Thoracic aorta (tissue), 2 donors: ENCODE results near the gene POLR1D. TPM values are rescaled to one million over a fixed set of nuclear protein-coding genes. Genes with fewer than 3 reads are reported as not detected.

Experiments
- ATAC-seq: fragments of 150-250 bp; one replicate; pipeline ENCODE4 v1.8.0; 2017; ENCODE audit warnings: low read depth; ENCODE audit not compliant: insufficient number of reproducible peaks, low FRiP score
- DNase-seq: peaks from one replicate; pipeline ENCODE4 v3.0.0-alpha.2; 2020; ENCODE audit warnings: low spot score
- H3K27ac ChIP-seq, 2 donors: fragments of 200-600 bp; sonication (generic); 1 replicate in 1 of 2; 2 replicates in 1 of 2; pipeline ENCODE4 v1.5.1; 2016; ENCODE audit warnings: mild to moderate bottlenecking in 2 of 2, moderate library complexity in 2 of 2
- H3K27me3 ChIP-seq: fragments of 200-600 bp; sonication (generic); replicated peaks from 2 replicates; pipeline ENCODE4 v1.6.0; 2016; ENCODE audit warnings: mild to moderate bottlenecking; ENCODE audit not compliant: insufficient read depth
- H3K36me3 ChIP-seq: fragments of 200-600 bp; sonication (generic); one replicate; pipeline ENCODE4 v1.5.1; 2016
- H3K4me1 ChIP-seq, 2 donors: fragments of 200-600 bp; sonication (generic); 1 replicate in 1 of 2; 2 replicates in 1 of 2; pipeline versions ENCODE4 v1.5.1 to v1.6.0; 2016; ENCODE audit warnings: low read depth in 2 of 2, mild to moderate bottlenecking in 1 of 2; ENCODE audit not compliant: control insufficient read depth in 1 of 2
- H3K4me3 ChIP-seq: fragments of 200-600 bp; sonication (generic); 2 replicates; pipeline ENCODE4 v1.5.1; 2016; ENCODE audit warnings: mild to moderate bottlenecking
- H3K9me3 ChIP-seq: fragments of 200-600 bp; sonication (generic); 2 replicates; pipeline ENCODE4 v1.5.1; 2016
- total RNA-seq, 2 donors: library from RNA; depleted of rRNA; stranded (reverse); fragments of >200 nt; gene quantifications; one replicate each; pipeline versions ENCODE4 v1.1.0 to v1.2.3, GENCODE V29; 2016
- TF ChIP-seq, protein P1 (sequence below): fragments of 200-600 bp; sonication (generic); IDR thresholded peaks from one replicate; pipeline ENCODE4 v1.5.1; 2019; ENCODE audit warnings: antibody characterized with exemption

POLR1D gene
- total RNA-seq, 2 donors from 2014 or later = 89.0 to 95.7 TPM

DNA sequence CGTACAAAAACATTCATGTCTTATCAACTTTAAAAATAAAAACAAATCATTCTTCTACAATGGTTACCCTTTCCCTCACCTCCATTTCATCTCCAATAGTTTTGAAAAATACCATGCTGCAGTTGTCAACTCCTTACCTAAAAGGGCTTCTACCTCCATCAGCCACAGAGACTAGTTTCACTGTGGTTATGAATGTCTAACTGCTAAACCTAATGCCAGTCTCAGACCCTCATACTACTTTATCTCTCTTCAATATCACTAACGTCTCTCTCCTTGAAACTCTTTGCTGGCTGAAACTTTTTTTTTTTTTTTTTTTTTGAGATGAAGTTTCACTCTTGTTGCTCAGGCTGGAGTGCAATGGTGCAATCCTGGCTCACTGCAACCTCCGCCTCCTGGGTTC lies 28.4 kb upstream of the POLR1D start:
- ATAC-seq (no peak), DNase-seq (no peak)
- TF ChIP-seq, protein P1, sequence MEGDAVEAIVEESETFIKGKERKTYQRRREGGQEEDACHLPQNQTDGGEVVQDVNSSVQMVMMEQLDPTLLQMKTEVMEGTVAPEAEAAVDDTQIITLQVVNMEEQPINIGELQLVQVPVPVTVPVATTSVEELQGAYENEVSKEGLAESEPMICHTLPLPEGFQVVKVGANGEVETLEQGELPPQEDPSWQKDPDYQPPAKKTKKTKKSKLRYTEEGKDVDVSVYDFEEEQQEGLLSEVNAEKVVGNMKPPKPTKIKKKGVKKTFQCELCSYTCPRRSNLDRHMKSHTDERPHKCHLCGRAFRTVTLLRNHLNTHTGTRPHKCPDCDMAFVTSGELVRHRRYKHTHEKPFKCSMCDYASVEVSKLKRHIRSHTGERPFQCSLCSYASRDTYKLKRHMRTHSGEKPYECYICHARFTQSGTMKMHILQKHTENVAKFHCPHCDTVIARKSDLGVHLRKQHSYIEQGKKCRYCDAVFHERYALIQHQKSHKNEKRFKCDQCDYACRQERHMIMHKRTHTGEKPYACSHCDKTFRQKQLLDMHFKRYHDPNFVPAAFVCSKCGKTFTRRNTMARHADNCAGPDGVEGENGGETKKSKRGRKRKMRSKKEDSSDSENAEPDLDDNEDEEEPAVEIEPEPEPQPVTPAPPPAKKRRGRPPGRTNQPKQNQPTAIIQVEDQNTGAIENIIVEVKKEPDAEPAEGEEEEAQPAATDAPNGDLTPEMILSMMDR = no peak
- Histone ChIP-seq H3K27me3 (no peaks in the 10 kb centered on the region), H3K4me1 (no peaks in the 10 kb centered on the region), H3K4me3 (no peak overlapping the region), H3K36me3 (no peaks in the 10 kb centered on the region), H3K27ac (no peak overlapping the region), H3K9me3 (no peaks in the 10 kb centered on the region)

DNA sequence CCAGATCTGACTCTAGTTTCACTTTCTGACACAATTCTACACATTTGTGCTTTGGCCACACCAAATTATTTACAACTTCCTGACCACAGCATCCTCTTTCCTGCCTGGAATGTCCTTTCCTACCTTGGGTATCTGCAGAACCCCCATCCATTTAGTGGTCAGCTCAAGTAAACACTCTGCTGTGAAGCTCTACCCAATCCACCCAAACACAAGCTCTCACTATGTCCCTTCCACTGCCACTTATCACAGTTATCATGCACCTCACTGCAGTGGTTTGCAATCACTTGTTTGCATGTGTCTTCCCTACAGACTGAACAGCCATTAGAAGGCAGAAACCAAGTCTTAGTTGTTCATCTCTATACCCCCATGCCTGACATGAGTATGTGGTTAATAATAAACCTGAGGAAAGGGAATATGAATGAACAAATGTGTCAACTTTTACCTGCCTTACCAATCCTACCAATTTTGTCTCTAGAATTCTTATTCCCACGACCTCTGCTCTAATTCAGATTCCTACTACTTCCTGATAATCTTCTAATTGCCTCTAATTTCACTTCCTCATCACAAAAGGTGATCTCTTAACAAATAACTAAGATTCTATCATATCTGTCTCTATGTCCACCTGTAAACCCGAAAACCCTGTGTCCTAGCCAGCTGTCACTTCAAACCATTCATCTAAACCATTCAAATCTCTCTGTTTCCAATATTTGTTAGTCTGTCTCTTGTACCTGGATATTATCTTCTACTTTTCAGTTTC lies 26.5 kb upstream of the POLR1D start:
- ATAC-seq (no peak), DNase-seq (no peak)
- no peaks in the 10 kb centered on the region for H3K36me3 ChIP-seq
- no peak overlapping the region for H3K4me3 ChIP-seq
- H3K9me3 ChIP-seq = no peaks in the 10 kb centered on the region
- no peaks in the 10 kb centered on the region for H3K27me3 ChIP-seq
- TF ChIP-seq, protein P1 = no peak
- peaks cover 5 to 8% of the 10 kb centered on the region in 2 donors for H3K4me1 ChIP-seq
- no peak overlapping the region for H3K27ac ChIP-seq

DNA sequence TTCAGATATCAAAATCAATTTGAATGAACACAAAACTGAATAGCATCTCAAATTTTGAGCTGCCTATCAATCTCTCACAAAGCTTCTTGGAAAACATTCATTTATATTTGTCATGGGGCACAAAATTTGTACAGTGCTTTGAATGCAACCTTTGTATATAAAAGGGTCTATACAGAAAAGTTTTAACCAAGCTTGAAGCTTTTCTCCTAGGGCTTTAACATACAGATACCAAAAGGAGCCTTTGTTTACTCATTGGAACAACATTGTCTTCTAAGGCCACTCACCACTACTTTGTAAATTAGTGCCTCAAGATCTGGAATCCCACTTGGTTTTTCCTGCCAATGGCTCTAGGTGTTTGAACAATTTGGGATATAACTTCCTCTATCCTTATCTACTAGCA lies 22.6 kb upstream of the POLR1D start:
- TF ChIP-seq, protein P1 = no peak
- Histone ChIP-seq H3K9me3 (no peaks in the 10 kb centered on the region), H3K27me3 (no peaks in the 10 kb centered on the region), H3K4me3 (no peak overlapping the region), H3K36me3 (no peaks in the 10 kb centered on the region), H3K27ac (no peak overlapping the region), H3K4me1 (peaks cover 5 to 8% of the 10 kb centered on the region in 2 donors)
- DNase-seq = no peak
- ATAC-seq = no peak

DNA sequence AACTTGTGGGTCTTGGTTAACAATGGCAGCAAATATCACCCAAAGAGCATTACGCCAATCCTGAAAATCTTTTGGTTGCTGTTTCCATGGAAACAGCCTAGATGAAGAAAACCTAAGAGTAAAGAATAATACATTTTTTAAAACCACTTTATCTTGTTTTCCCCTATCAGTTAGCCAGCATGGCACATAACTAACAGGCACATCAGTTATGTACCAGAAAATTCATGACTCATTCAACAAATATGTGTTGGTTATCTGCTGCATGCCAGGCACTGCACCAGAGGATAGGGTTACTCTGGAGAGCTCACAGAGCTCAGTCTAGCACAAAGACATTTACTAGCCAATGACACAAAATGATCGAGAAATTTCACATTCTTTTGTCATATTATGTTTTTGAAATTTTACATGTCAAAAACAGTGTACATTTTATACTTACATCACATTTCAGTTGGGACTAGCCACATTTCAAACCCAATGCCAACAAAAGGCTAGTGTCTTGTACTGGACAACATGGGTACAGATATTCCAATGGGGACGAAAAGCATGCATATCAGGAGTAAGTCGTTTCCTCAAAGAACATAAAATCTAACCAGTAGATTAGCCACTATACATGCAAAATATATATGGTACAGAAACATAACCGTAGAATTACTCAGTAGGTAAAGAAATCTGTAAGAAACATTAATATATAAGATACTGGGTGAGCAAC lies 21.7 kb upstream of the POLR1D start:
- no peak overlapping the region for H3K27ac ChIP-seq
- no peak for DNase-seq
- H3K36me3 ChIP-seq = no peaks in the 10 kb centered on the region
- H3K27me3 ChIP-seq = no peaks in the 10 kb centered on the region
- H3K4me3 ChIP-seq = no peak overlapping the region
- TF ChIP-seq, protein P1 = no peak
- H3K9me3 ChIP-seq = no peaks in the 10 kb centered on the region
- ATAC-seq = no peak
- peaks cover 5 to 8% of the 10 kb centered on the region in 2 donors for H3K4me1 ChIP-seq

DNA sequence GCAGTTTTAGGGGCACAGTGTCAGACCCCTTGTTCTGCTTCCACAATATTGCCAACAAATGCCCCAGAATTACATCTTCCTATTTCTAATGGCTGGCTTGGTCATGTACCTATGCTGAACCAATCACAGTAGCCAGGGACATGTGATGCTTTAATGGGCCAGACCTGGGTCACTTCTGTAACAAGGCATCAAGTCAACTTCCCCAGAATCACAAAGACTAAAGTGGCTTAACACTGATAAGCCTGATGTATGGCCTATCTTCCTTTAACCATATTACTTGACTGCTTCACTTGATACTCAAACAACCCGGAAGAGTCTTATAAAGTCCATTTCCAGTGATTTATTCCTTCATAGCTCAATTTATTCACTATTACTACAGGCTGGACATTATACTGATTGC lies 21.0 kb upstream of the POLR1D start:
- peaks cover 5 to 12% of the 10 kb centered on the region in 2 donors for H3K4me1 ChIP-seq
- DNase-seq = no peak
- no peaks in the 10 kb centered on the region for H3K36me3 ChIP-seq
- H3K4me3 ChIP-seq = no peak overlapping the region
- no peaks in the 10 kb centered on the region for H3K27me3 ChIP-seq
- H3K9me3 ChIP-seq = no peaks in the 10 kb centered on the region
- H3K27ac ChIP-seq = no peak overlapping the region
- TF ChIP-seq, protein P1 = no peak
- no peak for ATAC-seq
